Measurements from ENCODE around the gene SHISA6. TPM values are rescaled to one million over a fixed set of nuclear protein-coding genes. Genes with fewer than 3 reads are reported as not detected.

Gene SHISA6
- total RNA-seq, 1 experiment from 2014 or later: 2.9 TPM

DNA sequence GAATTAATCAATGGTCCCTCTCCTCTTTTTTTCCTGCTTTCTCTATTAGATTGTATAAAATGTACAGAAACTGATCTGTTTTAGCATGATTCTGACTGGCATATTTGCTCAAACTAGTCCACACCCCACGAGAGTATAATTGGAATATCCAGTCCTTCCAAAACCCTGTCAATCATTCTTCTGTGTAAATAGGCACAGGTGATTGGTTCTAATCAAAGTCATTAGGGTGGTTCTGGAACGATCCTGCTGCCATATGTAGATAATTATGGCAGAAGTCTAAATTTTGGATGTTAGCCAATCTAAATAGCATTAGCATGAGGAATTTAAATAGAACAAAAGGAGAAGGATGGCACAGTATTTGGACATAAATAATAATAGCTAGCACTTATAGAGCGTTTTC lies 165.7 kb downstream of the SHISA6 start:
- no peak for DNase-seq
- no peak overlapping the region for H4K5ac ChIP-seq (ENCODE audit: insufficient read length, low read depth, low read length)
- H3K27me3 Mint-ChIP-seq (ENCODE audit: low read depth): no peaks in the 10 kb centered on the region
- no peaks in the 10 kb centered on the region for H3K9me3 ChIP-seq (ENCODE audit: control insufficient read depth, low read depth, low read length)
- no peak overlapping the region for H3K23ac ChIP-seq (ENCODE audit: insufficient read length, low read depth, low read length)
- H3K4me2 ChIP-seq (ENCODE audit: insufficient read depth, insufficient read length, low read length): no peak overlapping the region
- H3K79me2 ChIP-seq (ENCODE audit: insufficient read depth, low read length): no peaks in the 10 kb centered on the region
- H3K27me3 ChIP-seq (ENCODE audit: insufficient read depth, low read length): no peaks in the 10 kb centered on the region
- H3K14ac ChIP-seq (ENCODE audit: insufficient read depth, low read length): no peak overlapping the region
- H2AFZ ChIP-seq (ENCODE audit: low read length): no peak overlapping the region
- H3K4me1 ChIP-seq (ENCODE audit: insufficient read depth, low read length): no peaks in the 10 kb centered on the region
- H3K56ac ChIP-seq (ENCODE audit: insufficient read length, low read depth, low read length): no peak overlapping the region
- H2BK5ac ChIP-seq (ENCODE audit: insufficient read length, low read length): no peak overlapping the region
- H3K23me2 ChIP-seq (ENCODE audit: insufficient read length, low read depth, low read length, poor library complexity, severe bottlenecking): no peaks in the 10 kb centered on the region
- no peaks in the 10 kb centered on the region for H4K20me1 ChIP-seq (ENCODE audit: control insufficient read depth, insufficient read depth, insufficient read length)
- TF ChIP-seq, protein P1, sequence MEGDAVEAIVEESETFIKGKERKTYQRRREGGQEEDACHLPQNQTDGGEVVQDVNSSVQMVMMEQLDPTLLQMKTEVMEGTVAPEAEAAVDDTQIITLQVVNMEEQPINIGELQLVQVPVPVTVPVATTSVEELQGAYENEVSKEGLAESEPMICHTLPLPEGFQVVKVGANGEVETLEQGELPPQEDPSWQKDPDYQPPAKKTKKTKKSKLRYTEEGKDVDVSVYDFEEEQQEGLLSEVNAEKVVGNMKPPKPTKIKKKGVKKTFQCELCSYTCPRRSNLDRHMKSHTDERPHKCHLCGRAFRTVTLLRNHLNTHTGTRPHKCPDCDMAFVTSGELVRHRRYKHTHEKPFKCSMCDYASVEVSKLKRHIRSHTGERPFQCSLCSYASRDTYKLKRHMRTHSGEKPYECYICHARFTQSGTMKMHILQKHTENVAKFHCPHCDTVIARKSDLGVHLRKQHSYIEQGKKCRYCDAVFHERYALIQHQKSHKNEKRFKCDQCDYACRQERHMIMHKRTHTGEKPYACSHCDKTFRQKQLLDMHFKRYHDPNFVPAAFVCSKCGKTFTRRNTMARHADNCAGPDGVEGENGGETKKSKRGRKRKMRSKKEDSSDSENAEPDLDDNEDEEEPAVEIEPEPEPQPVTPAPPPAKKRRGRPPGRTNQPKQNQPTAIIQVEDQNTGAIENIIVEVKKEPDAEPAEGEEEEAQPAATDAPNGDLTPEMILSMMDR (conservative IDR thresholded peaks at IDR 0.05): no peak
- no peak overlapping the region for H2BK15ac ChIP-seq (ENCODE audit: low read depth, low read length)
- no peak overlapping the region for H2BK120ac ChIP-seq (ENCODE audit: low read depth, low read length, poor library complexity, severe bottlenecking)
- H3K9ac ChIP-seq (ENCODE audit: extremely low read depth, insufficient read length, low read length): no peak overlapping the region
- no peak overlapping the region for H2AK5ac ChIP-seq (ENCODE audit: insufficient read length, low read length)
- no peak overlapping the region for H3K27ac Mint-ChIP-seq
- no peaks in the 10 kb centered on the region for H3K4me1 Mint-ChIP-seq
- peaks cover 0 to 1% (median 0%) of the 10 kb centered on the region in 3 experiments; a peak in 1 of 7 replicates for H3K36me3 Mint-ChIP-seq (ENCODE audit: insufficient read depth in 1 of 3, low read depth in 3 of 3)
- H3K27ac ChIP-seq (ENCODE audit: insufficient read length, low read depth, low read length): no peak overlapping the region
- H3T11ph ChIP-seq (ENCODE audit: low read length): no peak overlapping the region
- H2BK20ac ChIP-seq (ENCODE audit: low read depth, low read length, poor library complexity, severe bottlenecking): no peak overlapping the region
- no peak overlapping the region for H3K4me3 Mint-ChIP-seq
- no CpG with 5 or more reads among the region's 3 CpGs for WGBS (ENCODE audit: extremely low coverage, insufficient read length, low lambda C conversion rate)
- H2BK12ac ChIP-seq (ENCODE audit: insufficient read length, low read depth, low read length): no peak overlapping the region
- no peak overlapping the region for H4K8ac ChIP-seq (replicated peaks; ENCODE audit: insufficient read length, low read depth, low read length)
- no peak overlapping the region for H4K91ac ChIP-seq (ENCODE audit: insufficient read length, low read depth, low read length)
- H3K4ac ChIP-seq (ENCODE audit: low read depth, low read length): no peak overlapping the region
- H3K79me1 ChIP-seq (ENCODE audit: insufficient read depth, low read depth, low read length, poor library complexity, severe bottlenecking): no peaks in the 10 kb centered on the region
- H3K18ac ChIP-seq (ENCODE audit: insufficient read length, low read depth, low read length): no peak overlapping the region
- H3K9me3 Mint-ChIP-seq: peaks cover 0 to 4% of the 10 kb centered on the region in 2 experiments; a peak in 2 of 5 replicates
